ELR (cell line): Measurements from ENCODE around the gene RNF213.
A peak's percentile ranks its signal among the peaks of the same experiment; 100 is the strongest.

Experiments used
- DNase-seq: peaks from one replicate; pipeline ENCODE4 v3.0.0-alpha.2; 2015; ENCODE audit warnings: low read depth

The RNF213 gene

DNA sequence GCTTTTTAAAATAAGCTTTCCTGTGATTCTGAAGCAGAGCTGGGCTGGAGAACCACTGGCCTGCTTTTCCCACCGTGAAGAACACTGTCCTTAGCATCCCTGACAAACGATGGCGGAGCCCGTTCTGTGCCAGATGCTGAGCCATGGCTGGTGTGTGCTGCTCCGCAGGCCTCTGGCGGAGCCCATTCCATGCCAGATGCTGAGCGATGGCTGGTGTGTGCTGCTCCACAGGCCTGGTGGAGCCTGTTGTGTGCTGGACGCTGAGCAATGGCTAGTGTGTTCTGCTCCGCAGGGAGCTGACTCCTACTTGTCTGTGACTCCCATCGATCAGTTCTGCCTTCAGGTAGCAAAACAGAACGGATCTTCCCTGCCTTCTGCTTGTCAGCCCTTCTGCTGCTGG lies 158.6 kb downstream of the RNF213 start:
- no peak for DNase-seq

DNA sequence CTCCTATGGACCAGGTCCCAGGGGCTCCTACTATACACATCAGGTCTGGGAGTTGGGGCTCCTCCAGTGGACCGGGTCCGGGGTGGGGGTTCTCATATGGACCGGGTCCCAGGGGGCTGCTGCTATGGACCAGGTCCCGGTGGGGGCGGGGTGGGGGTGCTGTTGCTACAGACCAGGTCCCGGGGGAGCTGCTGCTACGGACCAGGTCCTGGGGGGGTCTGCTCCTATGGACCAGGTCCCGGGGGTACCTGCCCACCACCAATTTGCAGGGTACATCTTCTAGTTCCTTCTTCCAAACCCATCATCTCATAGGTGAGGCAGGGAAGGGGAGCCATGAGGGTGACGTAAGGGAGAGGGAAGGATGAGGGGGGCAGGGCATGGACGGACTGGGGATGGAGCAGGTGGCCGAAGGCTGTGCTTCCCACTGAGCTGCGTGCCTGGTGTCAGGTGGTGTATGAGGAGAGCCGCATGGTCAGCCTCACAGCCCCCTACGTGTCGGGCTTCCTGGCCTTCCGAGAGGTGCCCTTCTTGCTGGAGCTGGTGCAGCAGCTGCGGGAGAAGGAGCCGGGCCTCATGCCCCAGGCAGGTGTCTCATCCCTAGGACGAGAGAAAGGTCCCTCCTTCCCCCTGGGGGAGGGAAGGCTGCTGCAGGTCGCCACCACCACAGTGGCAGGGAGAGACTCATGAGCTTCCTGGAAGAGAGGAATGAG lies 160.9 kb downstream of the RNF213 start:
- no peak for DNase-seq

DNA sequence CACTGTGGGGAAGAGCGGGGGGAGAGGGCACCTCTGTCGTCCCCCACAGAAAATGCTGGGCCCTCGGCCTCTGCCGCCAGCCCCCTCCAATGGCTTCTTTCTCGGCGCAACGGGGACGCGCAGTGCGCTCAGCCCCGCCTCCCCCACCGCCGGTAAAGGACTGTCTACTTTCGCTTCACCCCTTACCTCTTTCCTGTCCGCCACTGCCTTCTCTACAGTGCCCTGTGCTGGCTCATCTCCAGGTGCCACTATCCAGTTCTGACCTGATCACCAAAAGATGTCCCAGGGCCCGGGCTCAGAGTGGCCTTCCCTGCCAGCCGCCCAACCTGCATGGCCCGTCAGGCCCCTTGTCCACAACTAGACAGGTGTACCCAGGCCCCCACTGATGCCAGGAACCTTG lies 161.6 kb downstream of the RNF213 start:
- no peak for DNase-seq

DNA sequence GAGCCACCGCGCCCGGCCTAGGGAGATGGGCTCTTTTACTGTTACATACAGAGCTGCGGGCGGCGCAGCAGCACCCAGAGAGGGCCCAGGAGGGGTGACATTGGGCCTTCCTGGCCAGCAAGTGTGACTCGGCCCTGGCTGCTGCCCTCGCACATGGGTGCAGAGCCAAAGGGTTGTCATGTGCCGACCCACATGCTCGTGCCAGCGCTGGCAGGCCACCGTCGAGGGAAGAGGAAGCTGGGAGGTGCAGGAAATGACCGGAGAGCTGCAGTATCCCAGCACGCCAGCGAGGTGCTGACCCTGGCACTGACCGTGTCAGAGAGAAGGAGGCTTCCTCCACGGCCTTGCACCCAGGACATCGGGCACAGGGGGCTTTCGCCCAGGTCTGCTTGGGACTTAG lies 162.3 kb downstream of the RNF213 start:
- DNase-seq = no peak

DNA sequence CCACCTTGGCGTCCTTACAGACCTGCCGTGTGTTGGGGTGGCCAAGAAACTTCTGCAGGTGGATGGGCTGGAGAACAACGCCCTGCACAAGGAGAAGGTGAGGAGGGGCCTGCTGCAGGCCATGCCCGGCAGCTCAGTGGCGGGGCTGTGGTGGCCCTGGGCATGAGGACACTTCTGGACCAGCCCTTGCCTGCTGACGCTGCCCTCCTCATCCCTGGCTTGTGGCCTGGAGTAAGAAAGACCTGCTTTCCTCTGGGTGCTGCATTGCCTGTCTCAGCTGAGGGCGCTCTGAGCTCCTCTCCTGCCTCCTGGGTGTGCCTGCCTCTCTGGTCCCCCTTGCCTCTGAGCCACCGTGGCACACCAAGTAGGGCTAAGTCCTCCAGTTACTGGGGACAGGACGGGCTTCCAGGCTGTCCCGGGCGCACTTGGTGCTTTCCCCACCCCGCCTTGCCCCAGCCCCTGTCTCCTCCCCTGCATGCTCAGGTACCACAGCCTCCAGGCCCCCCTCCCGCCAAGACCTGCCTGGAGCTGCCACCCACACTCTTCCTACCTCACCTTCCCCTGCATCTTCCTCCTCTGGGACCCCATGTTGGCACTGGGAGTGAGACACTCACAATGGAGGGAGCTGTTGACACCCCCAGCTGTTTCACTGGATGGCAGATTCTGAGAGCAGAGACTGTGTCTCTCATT lies 163.0 kb downstream of the RNF213 start:
- no peak for DNase-seq

DNA sequence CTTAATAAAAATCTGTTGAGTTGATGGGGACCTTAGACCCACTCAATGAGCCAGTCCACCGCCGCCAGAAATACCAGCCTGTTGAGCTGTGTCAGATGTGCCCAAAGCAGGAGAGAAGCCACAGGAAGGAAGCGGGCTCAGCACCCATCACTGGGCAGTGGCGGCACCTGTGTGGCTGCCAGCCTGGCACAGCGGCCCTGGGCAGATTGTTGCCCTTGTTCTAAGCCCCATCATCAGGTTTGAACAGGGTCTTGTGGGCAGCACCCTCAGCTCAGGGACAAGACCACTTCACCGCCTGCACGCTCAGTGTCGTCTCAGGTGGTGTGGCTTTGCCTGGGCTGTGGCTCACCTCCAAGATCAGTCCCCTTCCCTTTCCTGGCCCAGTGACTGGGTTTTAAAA lies 163.6 kb downstream of the RNF213 start:
- DNase-seq = no peak

DNA sequence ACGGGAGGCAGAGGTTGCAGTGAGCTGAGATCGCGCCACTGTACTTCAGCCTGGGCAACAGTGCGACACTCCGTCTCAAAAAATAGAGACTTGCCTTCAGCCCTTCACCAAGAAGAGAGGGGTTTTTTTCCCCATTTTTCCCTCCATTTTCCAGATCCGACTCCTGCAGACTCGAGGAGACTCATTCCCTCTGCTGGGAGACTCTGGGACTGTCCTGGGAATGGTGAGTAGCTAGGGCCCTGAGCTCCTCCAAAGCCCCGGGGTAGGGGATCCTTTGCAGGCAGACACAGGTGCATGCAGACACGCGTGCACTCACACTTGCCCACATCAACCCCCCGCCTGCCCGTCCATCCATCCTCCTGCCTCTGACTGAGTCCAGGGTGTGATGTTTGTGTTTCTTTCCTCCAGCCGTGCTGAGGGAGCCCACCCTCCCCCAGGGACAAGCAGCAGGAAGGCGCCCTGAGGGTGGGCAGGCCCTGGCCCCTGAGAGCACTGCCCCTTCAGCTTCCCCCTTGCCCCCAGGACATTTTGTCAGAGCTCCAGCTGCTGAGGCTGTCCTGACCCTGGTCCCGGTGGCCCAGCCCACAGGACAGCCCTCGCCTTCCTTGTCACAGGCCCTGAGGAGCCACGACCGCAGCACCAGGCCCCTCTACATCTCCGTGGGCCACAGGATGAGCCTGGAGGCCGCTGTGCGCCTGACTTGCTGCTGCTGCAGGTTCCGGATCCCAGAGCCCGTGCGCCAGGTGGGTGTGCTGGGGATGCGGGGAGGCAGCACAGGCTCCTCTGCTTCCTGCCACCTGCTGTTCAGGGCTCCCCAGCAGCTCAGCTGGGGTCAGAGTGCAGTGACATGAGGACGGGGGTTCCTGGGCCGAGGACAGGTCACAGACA lies 164.5 kb downstream of the RNF213 start:
- DNase-seq = peak; percentile 41

DNA sequence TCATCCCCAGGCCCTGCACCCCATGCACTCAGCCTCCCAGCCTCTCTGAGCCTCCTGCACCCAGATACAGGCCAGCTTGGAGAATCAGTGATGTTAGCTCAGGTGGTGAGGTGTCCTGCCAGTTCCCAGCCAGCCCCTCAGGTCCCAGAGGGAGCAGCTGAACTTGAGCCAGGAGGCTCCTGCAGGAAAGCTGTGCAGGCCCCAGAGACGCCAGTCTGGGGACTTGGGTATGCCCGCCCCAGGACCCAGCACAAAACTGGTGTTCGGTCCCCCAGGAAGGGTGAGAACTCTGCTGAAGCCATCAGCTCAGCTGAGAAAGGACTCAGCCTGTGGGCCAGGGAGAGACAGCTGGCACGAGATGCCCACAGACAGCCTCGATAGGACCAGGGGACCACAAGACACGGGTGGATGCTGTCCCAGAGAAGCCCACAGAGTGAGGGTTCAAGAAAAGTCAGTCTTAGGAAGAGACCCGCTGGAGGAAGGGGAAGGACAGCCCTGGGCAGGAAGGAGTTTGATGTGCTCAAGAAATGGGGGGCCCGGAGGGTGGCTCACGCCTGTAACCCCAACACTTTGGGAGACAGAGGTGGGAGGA lies 165.3 kb downstream of the RNF213 start:
- DNase-seq = no peak

DNA sequence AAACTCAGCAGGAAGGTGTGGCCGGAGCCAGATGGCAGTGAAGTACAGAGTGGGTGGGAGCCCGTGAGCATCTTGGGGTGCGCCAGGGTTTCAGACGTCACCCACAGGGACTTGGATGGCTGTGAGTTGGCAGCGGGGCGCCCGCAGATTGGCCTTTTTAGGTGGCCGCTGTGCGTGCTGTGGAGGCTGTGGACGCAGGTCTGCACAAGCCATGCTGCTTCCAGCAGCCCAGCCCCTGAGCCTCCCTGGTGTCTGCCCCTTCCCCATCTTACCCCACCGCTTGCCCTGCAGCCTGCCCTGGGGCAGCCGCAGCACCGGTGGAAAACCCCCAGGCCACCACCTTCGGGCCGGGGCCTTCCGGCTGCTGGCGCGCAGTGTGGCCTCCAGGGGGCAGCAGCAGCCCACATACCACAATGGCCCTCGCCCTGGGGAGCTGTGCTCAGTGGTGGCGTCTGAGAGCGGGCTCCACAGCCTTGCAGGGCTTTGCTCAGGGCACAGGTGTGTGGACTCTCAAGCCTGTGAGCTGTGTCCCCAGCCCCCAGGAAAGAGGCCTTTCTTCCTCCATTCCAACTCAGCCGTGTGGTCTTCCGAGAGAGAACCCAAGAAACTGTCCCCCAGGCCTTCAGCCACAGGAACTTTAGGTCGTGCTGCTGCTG lies 166.1 kb downstream of the RNF213 start:
- DNase-seq = peak; percentile 79

DNA sequence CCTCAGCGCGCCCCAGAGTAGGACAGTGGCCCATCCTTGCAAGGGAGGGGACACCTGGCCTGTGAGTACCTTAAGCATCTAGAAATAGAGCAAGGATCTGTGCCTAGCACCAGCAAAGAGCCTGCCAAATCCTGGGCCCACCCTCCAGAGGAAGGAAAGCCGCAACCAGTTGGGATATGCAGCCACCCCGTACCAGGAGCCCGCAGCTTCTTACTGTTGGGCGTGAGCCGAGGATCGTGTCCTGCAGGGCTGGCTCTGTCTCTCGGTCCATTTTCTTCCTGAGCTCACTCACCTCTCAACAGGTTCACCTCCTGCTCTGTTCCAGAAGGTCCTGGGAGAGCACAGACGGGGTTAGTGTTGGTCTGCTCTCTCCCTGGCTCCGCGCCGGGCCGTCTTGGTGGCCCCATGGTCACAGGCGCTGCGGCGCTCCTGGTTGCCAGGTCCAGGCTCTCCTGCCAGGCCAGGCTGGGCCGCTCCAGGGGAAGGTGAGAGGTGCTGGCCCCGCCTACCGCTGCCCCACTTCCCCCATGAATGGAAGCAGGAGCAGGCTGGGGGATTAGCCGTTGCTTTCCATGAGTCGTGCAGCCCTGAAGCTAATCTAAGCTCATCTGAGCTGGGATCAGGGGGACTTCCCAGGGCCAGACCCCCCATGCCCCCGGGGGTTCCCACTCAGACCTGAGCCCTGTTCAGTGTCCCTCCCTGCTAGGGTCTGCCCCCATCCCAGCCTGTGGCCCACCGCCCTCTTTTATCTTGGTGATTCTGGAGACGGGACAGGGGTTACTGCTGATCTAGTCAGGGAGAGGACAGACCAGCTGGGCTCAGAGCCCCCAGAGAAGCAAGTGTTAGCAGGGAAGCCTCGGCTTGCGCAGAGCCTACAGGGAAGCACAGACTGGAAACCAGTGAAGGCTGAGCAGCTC lies 167.0 kb downstream of the RNF213 start:
- no peak for DNase-seq

DNA sequence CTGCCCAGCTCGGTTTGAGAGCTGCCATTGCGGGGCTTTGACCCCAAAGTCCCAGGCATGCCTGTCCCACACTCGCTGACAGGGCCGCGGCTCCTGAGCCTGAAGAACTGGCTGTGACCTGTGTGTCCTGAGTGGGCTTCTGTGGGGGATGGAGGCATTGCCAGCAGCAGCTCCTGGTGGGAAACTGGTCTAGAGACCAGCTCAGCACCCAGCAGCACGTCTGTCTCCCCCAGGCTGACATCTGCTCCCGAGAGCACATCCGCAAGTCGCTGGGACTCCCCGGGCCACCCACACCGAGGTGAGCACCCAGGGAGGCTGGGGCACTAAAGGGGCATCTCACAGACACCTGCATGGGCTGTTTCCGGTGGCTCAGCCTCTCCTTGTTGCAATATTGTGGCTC lies 167.7 kb downstream of the RNF213 start:
- no peak for DNase-seq

DNA sequence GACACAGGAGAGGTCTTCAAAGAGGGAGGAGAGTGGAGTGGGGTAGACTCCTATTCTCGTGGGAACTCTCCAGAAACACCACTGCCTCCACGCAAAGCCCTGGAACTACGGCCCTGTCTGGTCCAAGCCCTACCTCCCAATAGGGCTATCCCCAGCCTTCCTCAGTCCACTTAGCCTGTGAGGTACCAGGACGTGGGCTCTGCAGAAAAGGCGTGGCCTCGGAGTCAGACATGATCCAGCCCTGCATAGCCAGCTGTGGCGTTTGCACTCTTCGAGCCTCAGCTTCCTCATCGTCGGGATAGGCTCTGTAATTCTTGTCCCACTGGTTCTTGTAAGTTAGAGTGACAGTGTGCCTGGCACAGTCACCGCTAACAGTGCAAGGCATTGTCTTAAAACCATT lies 168.1 kb downstream of the RNF213 start:
- DNase-seq = no peak

DNA sequence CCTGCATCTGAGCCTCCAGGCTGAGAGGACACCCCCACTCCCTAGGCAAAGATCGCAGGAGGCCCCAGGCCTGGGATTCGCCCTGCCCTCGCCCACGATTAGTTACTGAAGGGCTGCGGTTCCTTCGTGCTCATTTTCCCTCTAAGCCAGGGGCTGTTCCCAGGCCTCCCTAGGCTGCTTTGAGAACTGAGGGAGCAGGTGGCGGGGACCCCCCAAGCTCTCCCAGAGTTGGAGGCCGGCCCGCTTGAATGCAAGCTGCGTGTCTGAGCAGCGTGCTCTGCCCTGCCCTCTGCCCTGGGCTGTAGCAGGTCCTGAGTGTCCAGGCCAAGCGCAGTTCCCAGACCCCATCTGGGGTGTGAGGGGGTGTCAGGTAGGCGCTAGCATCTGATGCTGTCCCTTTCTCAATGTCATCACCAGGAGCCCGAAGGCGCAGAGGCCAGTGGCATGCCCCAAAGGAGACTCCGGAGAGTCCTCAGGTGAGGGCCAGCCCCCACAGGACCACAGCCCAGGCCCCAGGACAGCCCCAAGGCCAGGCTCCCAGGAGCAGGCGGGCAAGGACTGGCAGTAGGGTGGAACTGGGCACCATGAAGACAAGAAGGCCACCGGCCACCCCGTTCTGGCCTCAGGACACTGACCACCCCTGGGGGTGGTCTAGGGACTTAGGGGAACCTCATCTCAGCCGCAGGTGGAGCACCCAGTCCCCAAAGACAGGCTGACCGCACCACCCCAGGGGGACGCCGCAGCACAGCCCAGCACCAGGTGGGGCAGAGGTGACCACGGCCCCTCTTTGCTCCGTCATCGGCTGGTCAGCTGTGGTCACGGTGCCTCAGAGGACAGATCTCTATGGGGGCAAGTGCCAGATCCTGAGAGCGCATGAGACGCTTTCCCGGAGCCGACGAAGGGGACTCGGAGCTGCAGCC lies 169.0 kb downstream of the RNF213 start:
- no peak for DNase-seq

DNA sequence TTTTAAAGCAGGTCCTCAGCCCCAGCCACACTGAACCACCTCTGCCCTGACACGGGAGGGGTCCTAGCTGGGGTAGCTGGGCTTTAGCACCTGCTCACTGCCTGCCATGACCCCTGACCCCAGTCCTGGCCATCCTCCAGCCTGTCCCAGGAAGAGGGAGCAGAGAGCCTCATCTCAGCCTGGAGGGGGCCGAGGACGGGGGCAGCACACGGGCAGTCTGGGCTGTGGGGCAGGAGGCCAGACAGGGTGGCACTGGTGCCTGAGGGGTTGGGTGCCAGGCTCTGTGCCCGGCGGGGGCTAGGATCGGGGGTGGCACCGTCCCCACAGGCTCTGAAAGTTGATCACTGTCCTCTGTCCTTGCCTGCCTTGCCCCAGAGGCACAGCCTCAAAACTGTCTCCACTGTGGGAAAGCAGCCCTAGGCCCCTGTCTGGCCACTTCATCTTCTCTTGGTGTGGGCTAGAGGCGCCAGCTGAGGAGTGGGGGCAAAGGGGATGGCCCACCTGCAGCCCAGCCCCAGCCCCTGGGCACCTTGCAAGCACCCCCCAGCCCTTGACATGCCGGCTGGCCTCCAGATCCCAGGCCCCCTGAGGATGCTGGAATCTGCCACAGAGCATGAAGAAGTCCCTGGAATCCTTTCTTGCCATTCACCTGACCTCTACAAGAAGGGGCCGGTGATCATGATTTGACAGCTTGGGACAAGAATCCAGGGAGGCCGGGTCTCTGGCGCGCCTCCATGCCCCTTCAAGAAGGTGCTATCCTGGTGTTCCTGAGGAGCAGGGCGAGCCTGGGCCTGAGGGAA lies 170.0 kb downstream of the RNF213 start:
- no peak for DNase-seq

DNA sequence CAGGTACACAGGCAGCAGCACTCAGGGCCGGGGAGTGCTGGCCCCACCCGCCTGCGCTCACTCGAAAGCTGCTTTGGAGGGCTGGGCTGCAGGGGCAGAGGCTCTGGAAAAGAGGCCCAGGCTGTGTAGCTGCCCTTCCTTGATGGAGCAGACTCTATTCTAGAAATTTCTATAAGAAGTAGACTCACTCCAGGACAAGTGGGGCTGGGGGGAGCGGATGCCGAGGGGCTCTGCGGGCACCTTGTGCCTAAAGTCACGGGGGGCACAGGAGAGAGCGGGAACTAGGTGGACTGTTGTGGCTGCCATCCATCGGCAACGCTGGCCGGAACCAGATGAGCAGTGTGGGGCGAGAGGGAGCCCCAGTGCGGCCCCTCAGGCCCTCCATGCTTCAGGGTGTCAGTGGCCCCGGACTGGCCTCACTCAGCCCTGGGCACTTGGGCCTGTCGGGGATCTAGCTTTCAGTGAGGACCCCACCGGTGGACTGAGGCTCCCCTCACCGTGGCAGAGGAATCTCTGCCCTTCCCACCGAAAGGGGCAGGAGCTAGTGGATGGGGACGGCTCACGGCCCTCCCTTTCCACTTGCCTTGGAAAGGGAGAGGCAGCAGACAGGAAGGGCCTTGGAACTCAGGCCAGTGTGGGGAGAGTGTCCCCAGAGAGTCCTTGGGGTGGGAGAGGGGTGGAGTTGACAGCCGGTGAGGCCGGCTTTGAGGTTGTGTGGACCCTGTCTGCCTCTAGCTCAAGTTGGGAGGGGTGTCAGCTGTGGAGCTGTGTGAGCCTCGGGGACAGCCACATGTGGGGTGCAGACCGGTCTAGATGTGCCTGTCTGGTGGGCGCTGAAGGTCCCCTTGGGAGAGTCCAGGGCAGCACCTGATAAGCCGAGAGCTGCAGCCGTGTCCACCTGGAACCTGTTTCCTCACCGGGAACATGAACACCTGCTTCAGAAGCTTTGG lies 170.9 kb downstream of the RNF213 start:
- no peak for DNase-seq

DNA sequence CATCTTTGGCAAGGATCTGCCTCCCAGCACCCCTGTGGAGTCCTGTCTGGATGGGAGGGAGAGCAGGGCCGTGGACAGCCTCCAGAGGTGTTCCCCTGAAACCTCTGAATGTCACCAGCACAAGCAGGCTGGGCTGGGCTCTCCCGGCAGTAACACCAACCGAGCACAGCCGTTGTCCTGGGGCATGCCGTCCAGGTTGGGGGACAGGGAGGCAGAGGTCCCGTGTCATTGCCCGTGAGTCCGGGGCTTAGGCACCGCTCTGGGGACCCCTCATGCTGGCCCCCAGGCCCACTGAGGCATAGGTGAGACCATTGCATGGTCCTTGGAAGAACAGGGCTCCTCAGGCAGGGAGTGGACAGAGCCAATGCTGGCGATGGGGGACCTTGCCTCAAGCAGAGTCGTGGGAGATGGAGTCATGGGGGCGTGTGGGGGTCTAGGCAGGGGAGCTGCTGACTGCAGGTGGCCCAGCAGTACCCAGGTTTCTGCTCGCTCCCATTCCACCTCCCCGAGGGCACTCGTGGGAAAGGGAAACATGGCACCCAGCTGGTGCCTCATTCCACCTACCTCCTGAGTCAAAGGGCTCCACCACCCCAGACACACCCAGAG lies 171.8 kb downstream of the RNF213 start:
- DNase-seq = no peak

DNA sequence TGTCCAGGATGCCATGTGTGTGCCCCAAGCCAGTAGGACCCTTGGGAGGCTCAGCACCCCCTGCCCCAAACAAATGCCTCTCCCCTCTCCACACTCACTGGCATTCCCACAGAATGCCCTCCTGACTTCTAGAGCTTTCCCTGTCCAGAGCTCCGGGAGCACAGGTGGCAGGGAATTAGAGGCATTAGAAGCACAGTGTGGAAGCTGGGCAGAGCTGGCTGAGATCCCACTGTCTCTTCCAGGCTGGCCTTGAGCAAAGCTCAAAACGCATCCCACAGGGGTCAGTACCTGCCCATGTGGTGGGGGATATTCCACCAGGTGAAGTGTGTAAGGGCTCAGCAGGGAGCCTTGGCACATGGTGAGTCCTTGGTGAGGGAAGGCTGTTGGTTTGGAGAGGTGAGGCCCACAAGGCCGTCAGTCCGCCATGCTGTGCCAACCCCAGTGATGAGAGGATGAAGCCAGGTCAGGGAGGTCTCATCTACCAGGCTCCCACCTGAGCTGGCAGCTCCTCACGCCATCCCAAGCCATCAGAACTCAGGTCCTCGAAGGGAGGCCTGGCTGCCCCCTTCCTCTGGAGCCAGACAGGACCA lies 172.4 kb downstream of the RNF213 start:
- DNase-seq = no peak
